HFFc6 (cell line): ENCODE results near the gene IL6ST. TPM values are rescaled to one million over a fixed set of nuclear protein-coding genes. Genes with fewer than 3 reads are reported as not detected.
A peak's percentile ranks its signal among the peaks of the same experiment; 100 is the strongest.

Experiments used
- DNase-seq: peaks from one replicate; pipeline ENCODE4 v3.0.0-alpha.2; 2018
- H3K27ac Mint-ChIP-seq: 2 replicates; pipeline ENCODE4 v1.8.0; 2020; ENCODE audit warnings: mild to moderate bottlenecking, mixed read lengths
- H3K27me3 Mint-ChIP-seq: 2 replicates; pipeline ENCODE4 v1.8.0; 2021; ENCODE audit warnings: mild to moderate bottlenecking, moderate library complexity, mixed read lengths; ENCODE audit not compliant: insufficient read depth
- H3K36me3 Mint-ChIP-seq: 2 replicates; pipeline ENCODE4 v1.8.0; 2021; ENCODE audit warnings: low read depth, mixed read lengths
- H3K4me1 Mint-ChIP-seq: 2 replicates; pipeline ENCODE4 v1.8.0; 2020; ENCODE audit warnings: low read depth, mixed read lengths
- H3K4me3 Mint-ChIP-seq: 2 replicates; pipeline ENCODE4 v1.8.0; 2020; ENCODE audit warnings: mild to moderate bottlenecking, moderate library complexity, mixed read lengths
- H3K9me3 Mint-ChIP-seq: 2 replicates; pipeline ENCODE4 v1.8.0; 2020; ENCODE audit warnings: mild to moderate bottlenecking, mixed read lengths
- total RNA-seq, 6 experiments: library from RNA; stranded (reverse); fragmentation: NEBNext Ultra II Directional; extraction: Animal tissue kit (Norgen Biotek cat#: 25700); gene quantifications; 2 replicates in 1 of 6; 3 replicates in 5 of 6; pipeline ENCODE4 v1.2.3, GENCODE V29; 2021
- TF ChIP-seq, protein P1 (sequence below): fragments of 200-600 bp; sonication (generic); IDR thresholded peaks from 2 replicates; pipeline ENCODE4 v1.5.0; 2021; ENCODE audit warnings: antibody characterized with exemption, mild to moderate bottlenecking

IL6ST gene
- total RNA-seq, 6 experiments from 2014 or later: 187 to 265 (median 216) TPM

GRCh38 chr5:55907927-55908326 lies 86.8 kb downstream of the IL6ST start:
- Mint-ChIP-seq H3K4me1 (peaks cover 3% of the 10 kb centered on the region), H3K9me3 (no peaks in the 10 kb centered on the region), H3K27me3 (peaks cover 9% of the 10 kb centered on the region), H3K4me3 (no peak overlapping the region), H3K27ac (no peak overlapping the region), H3K36me3 (no peaks in the 10 kb centered on the region)
- no peak for DNase-seq
- TF ChIP-seq, protein P1, sequence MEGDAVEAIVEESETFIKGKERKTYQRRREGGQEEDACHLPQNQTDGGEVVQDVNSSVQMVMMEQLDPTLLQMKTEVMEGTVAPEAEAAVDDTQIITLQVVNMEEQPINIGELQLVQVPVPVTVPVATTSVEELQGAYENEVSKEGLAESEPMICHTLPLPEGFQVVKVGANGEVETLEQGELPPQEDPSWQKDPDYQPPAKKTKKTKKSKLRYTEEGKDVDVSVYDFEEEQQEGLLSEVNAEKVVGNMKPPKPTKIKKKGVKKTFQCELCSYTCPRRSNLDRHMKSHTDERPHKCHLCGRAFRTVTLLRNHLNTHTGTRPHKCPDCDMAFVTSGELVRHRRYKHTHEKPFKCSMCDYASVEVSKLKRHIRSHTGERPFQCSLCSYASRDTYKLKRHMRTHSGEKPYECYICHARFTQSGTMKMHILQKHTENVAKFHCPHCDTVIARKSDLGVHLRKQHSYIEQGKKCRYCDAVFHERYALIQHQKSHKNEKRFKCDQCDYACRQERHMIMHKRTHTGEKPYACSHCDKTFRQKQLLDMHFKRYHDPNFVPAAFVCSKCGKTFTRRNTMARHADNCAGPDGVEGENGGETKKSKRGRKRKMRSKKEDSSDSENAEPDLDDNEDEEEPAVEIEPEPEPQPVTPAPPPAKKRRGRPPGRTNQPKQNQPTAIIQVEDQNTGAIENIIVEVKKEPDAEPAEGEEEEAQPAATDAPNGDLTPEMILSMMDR: no peak

- TF ChIP-seq, protein P1: no peak
- peaks cover 5% of the 10 kb centered on the region for H3K27me3 Mint-ChIP-seq
- no peaks in the 10 kb centered on the region for H3K36me3 Mint-ChIP-seq
- no peak for DNase-seq
- H3K4me1 Mint-ChIP-seq: peaks cover 6% of the 10 kb centered on the region
- H3K27ac Mint-ChIP-seq: no peak overlapping the region
- H3K9me3 Mint-ChIP-seq: no peaks in the 10 kb centered on the region
- H3K4me3 Mint-ChIP-seq: no peak overlapping the region
These were observed 89.5 kb downstream of the IL6ST start for GRCh38 chr5:55905251-55905650.

DNA sequence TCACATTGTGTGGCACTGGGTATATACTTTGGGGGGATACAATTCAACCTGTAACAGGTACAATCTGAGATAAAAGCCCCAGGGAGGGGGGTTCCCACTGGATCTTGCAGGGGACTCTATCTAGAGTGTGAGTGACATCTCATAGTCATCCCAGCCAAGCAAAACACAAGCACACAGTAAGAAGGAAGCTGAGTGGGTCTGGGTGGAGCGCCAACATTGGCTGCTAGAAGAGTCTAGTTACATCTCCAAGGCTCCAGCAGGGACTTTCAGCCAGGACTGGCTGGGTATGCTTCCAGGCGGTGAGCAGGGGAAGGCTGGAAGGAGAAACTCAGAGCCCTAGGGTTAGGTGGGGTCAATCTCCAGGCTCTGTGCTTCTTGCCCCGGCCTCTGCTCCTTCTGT lies 90.6 kb downstream of the IL6ST start:
- Mint-ChIP-seq H3K27ac (no peak overlapping the region), H3K4me1 (peaks cover 15% of the 10 kb centered on the region), H3K9me3 (no peaks in the 10 kb centered on the region), H3K27me3 (peaks cover 5% of the 10 kb centered on the region), H3K36me3 (no peaks in the 10 kb centered on the region), H3K4me3 (no peak overlapping the region)
- TF ChIP-seq, protein P1: no peak
- DNase-seq: no peak

GRCh38 chr5:55903121-55903701 lies 91.6 kb downstream of the IL6ST start:
- Mint-ChIP-seq H3K4me3 (no peak overlapping the region), H3K9me3 (no peaks in the 10 kb centered on the region), H3K27ac (no peak overlapping the region), H3K4me1 (peaks cover 17% of the 10 kb centered on the region), H3K36me3 (no peaks in the 10 kb centered on the region), H3K27me3 (peaks cover 5% of the 10 kb centered on the region)
- TF ChIP-seq, protein P1: no peak
- no peak for DNase-seq

GRCh38 chr5:55902696-55903095 lies 92.1 kb downstream of the IL6ST start:
- Mint-ChIP-seq H3K27me3 (peaks cover 5% of the 10 kb centered on the region), H3K4me1 (peaks cover 22% of the 10 kb centered on the region), H3K4me3 (no peak overlapping the region), H3K36me3 (no peaks in the 10 kb centered on the region), H3K27ac (no peak overlapping the region), H3K9me3 (no peaks in the 10 kb centered on the region)
- TF ChIP-seq, protein P1: no peak
- peak; percentile 11 for DNase-seq
